Hepatocyte (in vitro differentiated cells): ENCODE results near the gene PTDSS2. TPM values are rescaled to one million over a fixed set of nuclear protein-coding genes. Genes with fewer than 3 reads are reported as not detected.

Experiments used
- DNase-seq: peaks from one replicate; pipeline ENCODE4 v3.0.0-alpha.2; 2016; ENCODE audit warnings: low spot score
- H2AFZ ChIP-seq: fragments of 200-600 bp; sonication (generic); 2 replicates; pipeline ENCODE4 v1.6.0; 2016; ENCODE audit warnings: antibody characterized with exemption, mild to moderate bottlenecking
- H3K27ac ChIP-seq: fragments of 200-600 bp; sonication (generic); 2 replicates; pipeline ENCODE4 v1.5.1; 2016; ENCODE audit warnings: mild to moderate bottlenecking
- H3K27me3 ChIP-seq: fragments of 200-600 bp; sonication (generic); 2 replicates; pipeline ENCODE4 v1.6.1; 2016
- H3K36me3 ChIP-seq: fragments of 200-600 bp; sonication (generic); replicated peaks from 2 replicates; pipeline ENCODE4 v1.5.1; 2016; ENCODE audit warnings: low read depth; ENCODE audit not compliant: insufficient read depth
- H3K4me1 ChIP-seq: fragments of 200-600 bp; sonication (generic); 2 replicates; pipeline ENCODE4 v1.5.1; 2016; ENCODE audit warnings: mild to moderate bottlenecking, moderate library complexity; ENCODE audit not compliant: insufficient read depth
- H3K4me2 ChIP-seq: fragments of 200-600 bp; sonication (generic); 2 replicates; pipeline ENCODE4 v1.6.0; 2016
- H3K4me3 ChIP-seq: fragments of 200-600 bp; sonication (generic); 2 replicates; pipeline ENCODE4 v1.5.1; 2016; ENCODE audit warnings: mild to moderate bottlenecking
- H3K79me2 ChIP-seq: fragments of 200-600 bp; sonication (generic); 2 replicates; pipeline ENCODE4 v1.6.0; 2017; ENCODE audit warnings: mild to moderate bottlenecking
- H3K9me2 ChIP-seq: fragments of 200-600 bp; sonication (generic); replicated peaks from 2 replicates; pipeline ENCODE4 v1.6.0; 2017; ENCODE audit warnings: mild to moderate bottlenecking; ENCODE audit not compliant: insufficient read depth
- H3K9me3 ChIP-seq: fragments of 200-600 bp; sonication (generic); 2 replicates; pipeline ENCODE4 v1.5.1; 2016; ENCODE audit warnings: low read depth, mild to moderate bottlenecking
- H4K20me1 ChIP-seq: fragments of 200-600 bp; sonication (generic); 2 replicates; pipeline ENCODE4 v1.6.0; 2016; ENCODE audit warnings: mild to moderate bottlenecking; ENCODE audit not compliant: insufficient read depth, poor library complexity, severe bottlenecking
- EZH2 ChIP-seq: fragments of 200-600 bp; sonication (generic); IDR thresholded peaks from 2 replicates; pipeline ENCODE4 v1.6.1; 2016; ENCODE audit warnings: antibody characterized with exemption, mild to moderate bottlenecking, borderline replicate concordance
- EZH2phosphoT487 ChIP-seq: fragments of 200-600 bp; sonication (generic); IDR thresholded peaks from one replicate; pipeline ENCODE4 v1.6.1; 2018; ENCODE audit warnings: antibody characterized with exemption, mild to moderate bottlenecking, low read depth, moderate library complexity; ENCODE audit not compliant: unreplicated experiment, severe bottlenecking
- WGBS: methylation state at CpG from one replicate; pipeline ENCODE4 v1.1.6; 2016; ENCODE audit warnings: low lambda C conversion rate; ENCODE audit errors: missing lambda C conversion rate; 5-methylcytosine and 5-hydroxymethylcytosine counted together
- polyA plus RNA-seq: library from polyadenylated mRNA; unstranded; fragments of >200 nt; fragmentation: Nextera tagmentation; extraction: Ambion mirVana; gene quantifications from 2 replicates; pipeline ENCODE4 v1.2.1, GENCODE V29; 2016
- total RNA-seq: library from RNA; depleted of rRNA; stranded (reverse); fragments of >200 nt; gene quantifications from 2 replicates; pipeline ENCODE4 v1.2.3, GENCODE V29; 2014
- TF ChIP-seq, protein P1 (sequence below): fragments of 200-600 bp; sonication (generic); IDR thresholded peaks from 2 replicates; pipeline ENCODE4 v1.5.1; 2016; ENCODE audit warnings: antibody characterized with exemption, mild to moderate bottlenecking; ENCODE audit not compliant: poor library complexity

Gene PTDSS2
- total and polyA plus RNA-seq, 2 experiments from 2014 or later: 31.5 to 50.8 TPM

DNA sequence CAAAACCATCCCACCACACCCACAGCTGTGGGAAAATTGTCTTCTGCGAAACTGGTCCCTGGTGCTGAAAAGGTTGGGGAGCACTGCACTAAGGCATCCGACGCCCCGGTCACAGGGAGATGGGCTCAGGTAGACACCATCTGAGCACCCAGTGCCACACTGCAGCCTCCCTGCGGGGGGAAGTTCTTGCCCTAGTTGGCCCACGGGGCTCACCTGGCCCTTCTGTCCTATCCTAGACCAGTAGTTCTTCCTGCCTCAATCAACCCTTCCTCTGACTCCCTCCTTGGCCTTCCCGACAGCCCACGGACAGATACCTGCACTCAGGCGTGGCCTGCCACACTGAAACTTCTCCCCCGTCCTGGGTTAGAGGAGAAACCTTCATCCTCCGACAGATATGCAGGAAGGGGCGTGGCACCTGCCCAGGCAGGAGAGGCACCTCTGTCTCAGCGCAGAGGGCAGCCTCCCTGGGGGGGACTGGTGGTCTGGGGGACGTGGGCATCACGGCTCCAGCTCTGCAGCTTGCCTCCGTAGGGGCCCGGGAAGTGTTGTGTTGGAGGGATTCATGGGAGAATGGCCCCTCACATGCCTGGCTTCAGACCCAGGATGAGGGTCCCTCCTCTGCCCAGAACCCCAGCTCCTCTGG is 12.7 kb upstream of the PTDSS2 start:
- Histone ChIP-seq H2AFZ (no peak overlapping the region), H3K27ac (no peak overlapping the region), H3K4me1 (peaks cover 12% of the 10 kb centered on the region), H4K20me1 (no peaks in the 10 kb centered on the region), H3K79me2 (no peaks in the 10 kb centered on the region), H3K4me2 (no peak overlapping the region), H3K27me3 (no peaks in the 10 kb centered on the region), H3K9me3 (no peaks in the 10 kb centered on the region), H3K4me3 (no peak overlapping the region), H3K36me3 (no peaks in the 10 kb centered on the region), H3K9me2 (no peaks in the 10 kb centered on the region)
- TF ChIP-seq, protein P1, sequence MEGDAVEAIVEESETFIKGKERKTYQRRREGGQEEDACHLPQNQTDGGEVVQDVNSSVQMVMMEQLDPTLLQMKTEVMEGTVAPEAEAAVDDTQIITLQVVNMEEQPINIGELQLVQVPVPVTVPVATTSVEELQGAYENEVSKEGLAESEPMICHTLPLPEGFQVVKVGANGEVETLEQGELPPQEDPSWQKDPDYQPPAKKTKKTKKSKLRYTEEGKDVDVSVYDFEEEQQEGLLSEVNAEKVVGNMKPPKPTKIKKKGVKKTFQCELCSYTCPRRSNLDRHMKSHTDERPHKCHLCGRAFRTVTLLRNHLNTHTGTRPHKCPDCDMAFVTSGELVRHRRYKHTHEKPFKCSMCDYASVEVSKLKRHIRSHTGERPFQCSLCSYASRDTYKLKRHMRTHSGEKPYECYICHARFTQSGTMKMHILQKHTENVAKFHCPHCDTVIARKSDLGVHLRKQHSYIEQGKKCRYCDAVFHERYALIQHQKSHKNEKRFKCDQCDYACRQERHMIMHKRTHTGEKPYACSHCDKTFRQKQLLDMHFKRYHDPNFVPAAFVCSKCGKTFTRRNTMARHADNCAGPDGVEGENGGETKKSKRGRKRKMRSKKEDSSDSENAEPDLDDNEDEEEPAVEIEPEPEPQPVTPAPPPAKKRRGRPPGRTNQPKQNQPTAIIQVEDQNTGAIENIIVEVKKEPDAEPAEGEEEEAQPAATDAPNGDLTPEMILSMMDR: no peak
- TF ChIP-seq EZH2: no peak
- no peak for TF ChIP-seq EZH2phosphoT487
- WGBS: 93% methylated on average over 16 of the region's 17 CpGs
- DNase-seq: no peak

DNA sequence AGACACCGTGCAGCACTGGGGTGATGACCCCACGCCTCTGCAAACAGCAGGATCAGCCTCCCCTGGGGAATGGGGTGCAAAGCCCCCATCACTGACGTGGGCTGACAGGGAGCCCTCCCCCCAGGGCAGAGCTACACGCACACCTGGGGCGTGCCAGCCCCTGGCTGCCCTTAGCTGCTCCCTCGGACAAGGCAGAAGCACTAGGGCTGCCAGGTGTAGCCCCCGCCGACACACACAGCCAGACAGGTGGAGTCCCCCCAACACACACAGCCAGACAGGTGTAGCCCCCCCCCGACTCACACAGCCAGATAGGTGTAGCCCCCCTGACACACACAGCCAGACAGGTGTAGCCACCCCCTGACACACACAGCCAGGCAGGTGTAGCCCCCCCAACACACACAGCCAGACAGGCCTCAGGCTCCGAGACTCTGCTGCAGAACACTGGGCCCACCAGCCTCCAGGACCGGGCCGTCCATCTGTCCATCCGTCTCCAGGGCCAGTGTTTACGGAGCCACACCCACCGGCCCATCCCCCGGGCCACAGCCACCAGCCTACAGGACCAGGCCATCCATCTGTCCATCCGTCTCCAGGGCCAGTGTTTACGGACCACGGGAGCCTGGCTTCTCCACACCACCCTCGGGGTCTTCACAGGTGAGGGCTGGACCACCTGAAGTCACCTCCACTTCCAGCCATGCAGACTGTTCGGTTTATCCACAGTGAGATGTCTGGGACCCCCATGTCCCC is 11.8 kb upstream of the PTDSS2 start:
- H3K36me3 ChIP-seq: no peaks in the 10 kb centered on the region
- H3K27ac ChIP-seq: no peak overlapping the region
- WGBS: 86% methylated on average over 19 of the region's 21 CpGs
- no peaks in the 10 kb centered on the region for H3K27me3 ChIP-seq
- H3K9me2 ChIP-seq: no peaks in the 10 kb centered on the region
- no peak for DNase-seq
- H3K4me1 ChIP-seq: peaks cover 15% of the 10 kb centered on the region
- no peaks in the 10 kb centered on the region for H3K79me2 ChIP-seq
- no peaks in the 10 kb centered on the region for H4K20me1 ChIP-seq
- no peaks in the 10 kb centered on the region for H3K9me3 ChIP-seq
- TF ChIP-seq EZH2 (no peak), EZH2phosphoT487 (no peak)
- TF ChIP-seq, protein P1: no peak
- H2AFZ ChIP-seq: no peak overlapping the region
- no peak overlapping the region for H3K4me3 ChIP-seq
- no peak overlapping the region for H3K4me2 ChIP-seq

DNA sequence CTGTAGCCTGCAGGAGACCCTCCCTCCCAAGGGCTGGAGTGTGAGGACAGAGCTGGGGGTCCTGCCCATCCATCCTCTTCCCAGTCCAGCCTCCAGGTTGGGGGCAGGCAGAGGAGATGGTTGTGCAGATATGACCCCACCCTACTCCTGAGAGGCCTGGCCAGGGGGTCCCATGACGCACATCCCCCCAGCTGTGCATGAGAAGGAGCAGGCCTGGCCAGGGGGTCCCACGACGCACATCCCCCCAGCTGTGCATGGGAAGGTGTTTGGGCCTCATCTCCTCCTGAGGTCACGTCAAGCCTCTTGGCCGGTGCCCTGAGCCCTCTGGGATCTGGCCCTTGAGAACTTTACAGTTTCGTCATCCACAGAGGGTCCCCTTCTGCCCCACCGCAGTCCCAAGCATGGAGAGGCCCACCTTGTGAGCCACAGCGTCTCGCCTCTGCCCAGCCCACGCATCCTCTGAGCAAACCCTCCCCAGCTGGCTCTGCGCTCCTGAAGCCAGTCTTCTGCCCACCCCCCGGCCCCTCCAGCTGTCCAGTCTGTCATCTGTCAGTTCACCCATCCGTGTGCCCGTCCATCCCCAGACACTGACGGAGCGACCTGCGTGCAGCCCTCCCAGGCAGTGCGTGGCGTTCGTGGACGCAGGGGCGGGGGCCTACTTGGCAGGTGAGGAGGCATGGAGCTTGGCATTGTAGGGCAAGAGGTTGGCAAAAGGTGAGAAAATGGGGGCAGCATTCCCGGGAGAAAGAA is 10.6 kb upstream of the PTDSS2 start:
- Histone ChIP-seq H3K9me2 (no peaks in the 10 kb centered on the region), H3K27me3 (no peaks in the 10 kb centered on the region), H2AFZ (no peak overlapping the region), H3K36me3 (no peaks in the 10 kb centered on the region), H3K4me2 (no peak overlapping the region), H3K4me3 (no peak overlapping the region), H3K4me1 (peaks cover 16% of the 10 kb centered on the region), H3K9me3 (no peaks in the 10 kb centered on the region), H3K27ac (no peak overlapping the region), H3K79me2 (no peaks in the 10 kb centered on the region), H4K20me1 (no peaks in the 10 kb centered on the region)
- DNase-seq: no peak
- WGBS: 93% methylated on average over 22 of the region's 23 CpGs
- TF ChIP-seq, protein P1: no peak
- no peak for TF ChIP-seq EZH2
- no peak for TF ChIP-seq EZH2phosphoT487
